ENCODE data around the gene C9orf43. TPM values are rescaled to one million over a fixed set of nuclear protein-coding genes. Genes with fewer than 3 reads are reported as not detected.

The C9orf43 gene
- total RNA-seq, 1 donor from 2014 or later, result 0.37 TPM

- no peak overlapping the region for H3K4me3 Mint-ChIP-seq (ENCODE audit: unreplicated experiment)
- DNase-seq (ENCODE audit: low spot score), result peak; percentile 59
- peaks cover 25% of the 10 kb centered on the region for H3K36me3 Mint-ChIP-seq (ENCODE audit: low read depth)
- no peaks in the 10 kb centered on the region for H3K27me3 Mint-ChIP-seq (ENCODE audit: low read depth)
- H3K9me3 Mint-ChIP-seq (ENCODE audit: low read depth), result no peaks in the 10 kb centered on the region
- H3K27ac Mint-ChIP-seq (ENCODE audit: unreplicated experiment), result no peak overlapping the region
- no peaks in the 10 kb centered on the region for H3K4me1 Mint-ChIP-seq (ENCODE audit: low read depth)
- no peak for TF ChIP-seq CTCF (IDR thresholded peaks at IDR 0.05)
Measured at GRCh38 chr9:113388833-113389232, 21.7 kb upstream of the C9orf43 start.

GRCh38 chr9:113389451-113389850, 21.1 kb upstream of the C9orf43 start:
- Mint-ChIP-seq H3K36me3 (ENCODE audit: low read depth) (peaks cover 25% of the 10 kb centered on the region), H3K27ac (ENCODE audit: unreplicated experiment) (no peak overlapping the region), H3K4me3 (ENCODE audit: unreplicated experiment) (no peak overlapping the region), H3K9me3 (ENCODE audit: low read depth) (no peaks in the 10 kb centered on the region), H3K27me3 (ENCODE audit: low read depth) (no peaks in the 10 kb centered on the region), H3K4me1 (ENCODE audit: low read depth) (no peaks in the 10 kb centered on the region)
- TF ChIP-seq CTCF (IDR thresholded peaks at IDR 0.05), result no peak
- peak; percentile 68 for DNase-seq (ENCODE audit: low spot score)

GRCh38 chr9:113390192-113390960, 20.2 kb upstream of the C9orf43 start:
- Mint-ChIP-seq H3K4me1 (ENCODE audit: low read depth) (no peaks in the 10 kb centered on the region), H3K9me3 (ENCODE audit: low read depth) (no peaks in the 10 kb centered on the region), H3K27me3 (ENCODE audit: low read depth) (no peaks in the 10 kb centered on the region), H3K4me3 (ENCODE audit: unreplicated experiment) (no peak overlapping the region), H3K27ac (ENCODE audit: unreplicated experiment) (no peak overlapping the region), H3K36me3 (ENCODE audit: low read depth) (peaks cover 25% of the 10 kb centered on the region)
- TF ChIP-seq CTCF (IDR thresholded peaks at IDR 0.05), result no peak
- DNase-seq (ENCODE audit: low spot score), result peak; percentile 61

- no peaks in the 10 kb centered on the region for H3K4me1 Mint-ChIP-seq (ENCODE audit: low read depth)
- H3K4me3 Mint-ChIP-seq (ENCODE audit: unreplicated experiment), result no peak overlapping the region
- peaks cover 23% of the 10 kb centered on the region for H3K36me3 Mint-ChIP-seq (ENCODE audit: low read depth)
- TF ChIP-seq CTCF (IDR thresholded peaks at IDR 0.05), result no peak
- no peaks in the 10 kb centered on the region for H3K27me3 Mint-ChIP-seq (ENCODE audit: low read depth)
- peak; percentile 35 for DNase-seq (ENCODE audit: low spot score)
- no peaks in the 10 kb centered on the region for H3K9me3 Mint-ChIP-seq (ENCODE audit: low read depth)
- H3K27ac Mint-ChIP-seq (ENCODE audit: unreplicated experiment), result no peak overlapping the region
Measured at GRCh38 chr9:113391917-113392316, 18.6 kb upstream of the C9orf43 start.

- Mint-ChIP-seq H3K4me3 (ENCODE audit: unreplicated experiment) (no peak overlapping the region), H3K36me3 (ENCODE audit: low read depth) (peaks cover 13% of the 10 kb centered on the region), H3K27ac (ENCODE audit: unreplicated experiment) (no peak overlapping the region), H3K27me3 (ENCODE audit: low read depth) (no peaks in the 10 kb centered on the region), H3K9me3 (ENCODE audit: low read depth) (no peaks in the 10 kb centered on the region), H3K4me1 (ENCODE audit: low read depth) (peaks cover 2% of the 10 kb centered on the region)
- TF ChIP-seq CTCF (IDR thresholded peaks at IDR 0.05), result no peak
- DNase-seq (ENCODE audit: low spot score), result no peak
Measured at GRCh38 chr9:113393281-113393680, 17.3 kb upstream of the C9orf43 start.

Data from chondrocyte (in vitro differentiated cells).